NCI-H1436 treated with DMSO at 0.1 percent for 48 hours (cell line): ENCODE results near the gene RASD1.

Experiments
- DNase-seq: peaks from one replicate; lab custom pipeline; 2025; lab: John Stamatoyannopoulos, UW

RASD1 gene

DNA sequence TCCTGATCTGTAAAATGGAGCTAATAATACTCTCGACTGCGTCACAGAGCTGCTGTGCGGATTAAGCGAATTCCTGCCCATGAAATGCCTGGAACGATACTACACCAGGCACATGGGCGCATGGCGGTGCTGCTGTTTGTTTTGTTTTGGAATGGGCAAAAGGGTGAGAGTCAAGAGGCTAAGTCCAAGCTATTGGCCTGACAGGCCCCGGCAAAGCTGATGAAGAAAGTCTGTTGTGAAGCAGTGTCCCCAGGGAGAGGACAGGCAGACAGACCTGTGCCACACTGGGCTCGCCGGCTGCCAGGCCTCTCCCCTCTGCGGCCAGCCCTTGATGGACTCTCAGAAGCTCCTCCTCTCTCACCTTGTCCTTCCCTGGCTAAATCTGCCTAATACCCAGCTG, 31.3 kb upstream of the RASD1 start:
- no peak for DNase-seq

- DNase-seq, result no peak
These were observed 30.2 kb upstream of the RASD1 start for GRCh38 chr17:17526369-17526768.

GRCh38 chr17:17525956-17526355, 29.8 kb upstream of the RASD1 start:
- no peak for DNase-seq

DNA sequence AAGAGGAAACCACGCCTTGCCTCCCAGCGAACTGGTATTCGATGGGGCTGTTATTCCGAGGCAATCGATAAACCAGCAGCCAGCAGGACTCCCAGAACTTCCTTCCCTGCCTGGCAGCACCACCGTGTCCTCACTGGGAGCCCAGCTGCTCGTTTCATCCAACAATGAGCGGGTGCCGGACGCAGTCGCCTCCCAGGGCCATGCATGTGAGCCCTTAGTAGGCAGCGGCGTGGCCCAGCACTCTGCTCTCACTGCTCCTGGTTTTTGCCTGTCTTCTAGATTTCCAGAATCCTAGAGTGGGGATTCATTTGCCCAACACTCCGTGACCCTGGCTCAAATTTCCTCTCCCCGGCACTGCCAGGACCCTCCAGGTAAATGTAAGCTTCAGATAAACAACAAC, 29.1 kb upstream of the RASD1 start:
- no peak for DNase-seq

DNA sequence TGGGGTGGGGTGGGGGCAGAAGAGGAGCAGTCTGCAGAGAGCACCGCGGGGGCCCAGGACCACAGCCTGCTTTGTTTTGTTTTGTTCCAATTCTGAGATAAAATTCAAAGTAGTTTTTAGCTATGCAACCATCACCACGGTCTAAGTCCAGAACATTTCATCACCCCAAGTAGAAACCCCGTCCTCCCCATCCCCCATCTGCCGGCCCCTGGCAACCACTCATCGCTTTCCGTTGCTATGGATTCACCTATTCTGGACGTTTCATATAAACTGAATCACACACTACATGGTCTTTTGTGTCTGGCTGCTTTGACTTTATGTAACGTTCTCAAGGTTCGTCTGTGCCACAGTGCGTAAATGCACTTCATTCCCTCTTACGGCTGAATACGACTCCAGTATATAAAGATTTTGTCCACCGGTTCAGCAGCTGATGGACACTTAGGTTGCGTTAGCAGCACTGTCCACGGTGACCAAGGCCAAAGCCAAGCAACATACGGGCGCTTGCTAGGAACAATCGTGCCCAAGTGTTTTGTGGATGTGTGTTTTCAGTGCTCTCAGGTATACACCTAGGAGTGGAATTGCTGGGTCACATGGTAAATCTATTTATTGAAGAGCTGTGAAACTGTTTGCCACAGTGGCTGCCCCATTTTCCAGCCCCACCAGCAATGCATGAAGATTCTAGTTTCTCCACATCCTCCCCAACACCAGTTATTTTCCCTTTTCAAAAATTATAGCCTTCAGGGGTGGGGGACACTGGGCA, 27.7 kb upstream of the RASD1 start:
- DNase-seq, result no peak

DNA sequence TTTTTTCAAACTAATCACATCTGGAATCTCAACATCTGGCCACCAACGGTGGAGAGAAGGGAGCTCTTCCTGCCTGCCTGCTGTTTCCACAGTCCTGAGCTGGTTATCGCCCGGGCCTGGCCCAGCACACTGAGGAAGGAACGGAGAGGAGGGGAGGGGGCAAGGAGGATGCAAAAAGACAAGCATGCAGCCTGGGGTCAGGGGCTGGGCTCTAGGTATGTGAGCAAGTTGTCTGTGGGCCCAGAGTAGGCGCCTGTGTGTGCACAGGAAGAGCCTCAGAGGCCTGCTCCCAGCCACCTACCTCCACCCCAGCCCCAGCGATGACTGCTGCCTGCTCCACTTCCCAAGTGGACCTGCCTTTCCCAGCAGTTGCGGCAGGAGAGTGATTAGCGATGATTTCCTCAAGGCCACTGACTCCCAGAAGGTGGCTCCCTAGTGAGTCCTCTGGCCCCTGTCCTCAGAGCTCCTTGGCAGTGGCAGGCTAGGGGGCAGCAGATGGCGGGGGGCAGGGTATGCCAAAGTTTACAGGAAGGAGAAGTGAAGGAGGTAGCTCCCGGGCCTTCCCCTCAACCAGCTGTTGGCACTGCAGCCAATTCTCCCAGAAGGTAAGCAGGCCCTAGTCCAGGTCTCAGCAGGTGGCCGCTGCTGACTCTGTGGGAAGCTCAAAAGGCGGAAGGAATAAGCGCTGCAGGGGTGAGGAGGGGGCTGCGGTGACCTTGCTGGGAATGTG, 27.0 kb upstream of the RASD1 start:
- DNase-seq, result no peak

GRCh38 chr17:17520599-17521232, 24.5 kb upstream of the RASD1 start:
- no peak for DNase-seq

- no peak for DNase-seq
These were observed 23.7 kb upstream of the RASD1 start for GRCh38 chr17:17519886-17520285.

- DNase-seq, result no peak
These were observed 22.8 kb upstream of the RASD1 start for GRCh38 chr17:17518951-17519350.

DNA sequence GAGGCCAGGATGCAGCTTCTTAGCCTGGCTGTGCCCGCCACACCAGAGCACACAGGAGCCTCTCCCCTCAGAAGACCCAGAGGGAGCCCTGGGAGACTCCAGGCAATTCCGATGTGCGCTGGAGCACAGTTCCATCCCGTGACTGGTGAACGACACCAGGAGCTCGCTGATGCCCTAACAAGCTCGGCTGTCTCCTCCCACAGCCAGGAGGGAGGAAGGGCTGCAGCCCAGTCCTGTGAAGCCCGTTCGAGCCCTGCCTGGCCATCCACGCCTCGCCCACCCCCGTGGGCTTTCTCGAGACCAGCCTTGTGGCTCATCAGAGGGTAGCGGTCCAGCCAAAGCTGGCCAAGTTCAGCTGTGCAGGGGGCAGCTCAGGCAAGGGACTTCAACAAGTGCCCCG, 21.8 kb upstream of the RASD1 start:
- DNase-seq, result no peak

GRCh38 chr17:17516941-17517720, 20.9 kb upstream of the RASD1 start:
- DNase-seq, result no peak

DNA sequence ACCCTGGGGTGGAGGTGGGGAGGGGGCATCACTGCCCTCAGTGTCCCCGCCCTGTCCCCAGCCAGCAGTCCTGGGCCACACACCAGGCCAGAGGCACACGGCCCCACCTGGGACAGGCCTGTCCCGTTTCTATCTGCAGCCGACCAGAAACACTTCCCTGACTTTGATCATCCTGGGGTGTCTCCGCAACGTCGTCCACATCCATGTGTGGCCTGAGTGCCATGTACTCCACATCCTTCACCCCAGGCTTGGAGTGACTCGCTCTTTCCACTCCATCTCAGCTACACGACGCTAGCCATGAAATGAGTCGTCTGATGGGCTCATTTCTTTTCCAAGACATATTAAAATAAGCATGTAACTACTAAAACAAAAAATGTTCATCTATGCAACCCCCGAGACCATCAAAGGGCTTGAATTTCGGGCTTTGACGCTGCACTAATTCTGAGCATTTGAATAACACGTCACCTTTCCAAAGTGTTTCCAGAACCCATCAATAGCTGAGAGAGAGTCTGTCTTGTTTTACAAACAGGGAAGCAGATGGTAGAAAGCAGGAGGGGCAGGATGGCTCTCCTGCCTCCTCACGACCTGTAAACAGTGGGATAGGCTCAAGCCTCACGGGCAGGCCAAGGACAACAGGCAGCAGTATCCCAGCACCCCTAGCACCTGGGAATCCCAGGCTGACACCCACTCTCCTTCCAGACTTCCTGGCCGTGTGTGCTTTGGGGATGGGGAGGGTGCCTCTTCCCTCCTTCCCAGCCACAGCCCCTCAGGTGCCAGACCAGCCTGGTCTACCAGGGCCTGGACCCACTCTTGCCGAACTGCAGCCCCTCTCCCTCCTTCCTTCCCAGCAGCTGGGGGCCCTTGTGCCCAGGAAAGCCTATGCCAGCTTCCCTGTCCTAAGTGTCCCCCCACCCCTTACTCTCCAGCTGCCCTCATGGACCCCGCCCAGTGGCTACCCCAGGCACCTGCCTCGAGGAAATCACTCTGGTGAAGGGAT, 20.0 kb upstream of the RASD1 start:
- no peak for DNase-seq

GRCh38 chr17:17514993-17515933, 19.1 kb upstream of the RASD1 start:
- DNase-seq, result no peak

DNA sequence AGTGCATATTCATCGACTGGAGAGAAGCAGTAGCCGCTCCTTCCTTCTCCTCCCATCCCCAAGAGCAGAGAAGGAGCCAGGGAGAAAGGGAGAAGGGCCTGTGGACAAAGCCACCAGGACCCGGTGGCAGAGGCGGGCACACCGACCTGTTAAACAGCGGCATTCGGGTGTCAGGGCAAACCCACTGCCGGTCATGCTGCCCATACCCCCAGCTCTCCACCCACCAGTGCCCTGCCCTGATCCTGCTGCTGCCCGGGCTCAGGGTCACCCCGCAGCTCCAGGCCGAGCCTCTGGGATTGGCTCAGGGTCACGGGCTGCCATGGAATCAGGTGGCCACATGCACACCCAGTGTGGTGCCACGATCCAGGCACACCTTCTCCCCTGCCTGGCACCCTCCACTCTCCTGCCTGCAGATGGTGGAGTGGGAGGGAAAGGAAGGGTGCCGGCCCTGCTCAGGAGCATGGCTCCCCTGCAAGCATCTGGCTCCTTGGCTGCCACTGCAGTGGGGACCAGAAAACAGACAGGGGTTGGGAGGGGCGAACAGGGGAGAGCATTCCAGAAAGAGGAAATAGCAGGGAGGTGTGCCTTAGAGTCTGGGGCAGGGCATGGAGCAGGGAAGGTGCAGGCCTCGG, 18.3 kb upstream of the RASD1 start:
- no peak for DNase-seq

GRCh38 chr17:17513626-17514025, 17.4 kb upstream of the RASD1 start:
- no peak for DNase-seq

DNA sequence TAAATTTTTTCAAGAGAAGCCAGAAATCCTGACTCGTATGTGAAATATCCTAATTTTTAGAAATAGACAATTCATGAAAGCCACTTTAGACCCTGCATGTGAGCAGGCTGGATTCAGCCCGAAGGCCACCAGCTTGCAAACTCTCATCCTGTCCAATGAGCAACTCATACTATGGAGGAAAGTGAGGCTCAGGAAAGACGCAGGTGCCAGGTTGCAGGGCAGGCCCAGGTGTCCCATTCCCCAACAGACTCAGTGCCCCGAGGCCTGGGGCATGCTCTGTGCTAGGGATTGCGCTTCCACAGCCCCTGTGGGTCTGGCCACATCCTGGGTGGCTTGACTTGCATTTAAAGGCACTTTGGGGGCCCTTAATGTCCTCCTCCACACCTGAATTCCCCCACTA, 16.7 kb upstream of the RASD1 start:
- no peak for DNase-seq

GRCh38 chr17:17511881-17512858, 16.0 kb upstream of the RASD1 start:
- DNase-seq, result no peak

DNA sequence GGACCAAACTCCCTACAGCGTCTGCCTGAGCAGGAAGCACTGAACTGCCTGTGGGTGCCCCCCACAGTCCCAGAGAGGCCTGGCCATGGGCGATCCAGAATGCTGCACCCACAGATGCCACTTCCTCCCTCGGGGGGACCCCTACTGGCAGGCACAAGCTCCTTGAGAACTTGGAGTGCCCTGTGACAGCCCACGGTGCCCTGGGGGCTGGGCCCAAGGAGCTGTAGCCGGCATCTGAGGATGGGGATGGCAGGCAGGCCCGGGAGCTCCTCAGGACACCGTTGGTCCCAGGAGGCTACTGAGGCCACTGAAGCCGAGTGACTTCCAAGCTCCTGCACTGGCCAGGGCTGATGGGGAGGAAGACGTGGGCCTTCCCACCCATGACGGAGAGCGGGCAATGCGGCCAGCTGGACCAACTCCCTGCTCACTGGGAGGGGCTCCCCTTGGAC, 15.1 kb upstream of the RASD1 start:
- DNase-seq, result no peak
